KOPT-K1 (cell line): ENCODE measurements around the gene NHP2.
"Not testable (repeated sequence)": the region's sequence is repeated elsewhere in the genome, so short reads cannot be mapped to it uniquely, and the experiment has no call there.

Experiments
- H3K27ac ChIP-seq: fragments of 200-600 bp; sonication (generic); 2 replicates; pipeline ENCODE4 v1.5.1; 2016; ENCODE audit warnings: antibody characterized with exemption, mild to moderate bottlenecking, low read depth, low read length; ENCODE audit not compliant: poor library complexity, severe bottlenecking
- H3K36me3 ChIP-seq: fragments of 200-600 bp; sonication (generic); 2 replicates; pipeline ENCODE4 v1.5.1; 2017; ENCODE audit warnings: antibody characterized with exemption, mild to moderate bottlenecking, low read length, moderate library complexity; ENCODE audit not compliant: insufficient read depth
- H3K9me3 ChIP-seq: fragments of 200-600 bp; sonication (generic); 2 replicates; pipeline ENCODE4 v1.5.1; 2017; ENCODE audit warnings: antibody characterized with exemption, low read length, mild to moderate bottlenecking; ENCODE audit not compliant: insufficient read depth, poor library complexity, severe bottlenecking

NHP2 gene

GRCh38 chr5:178127300-178128009 is 26.2 kb downstream of the NHP2 start:
- not testable (repeated sequence) for H3K27ac ChIP-seq, H3K9me3 ChIP-seq, H3K36me3 ChIP-seq

DNA sequence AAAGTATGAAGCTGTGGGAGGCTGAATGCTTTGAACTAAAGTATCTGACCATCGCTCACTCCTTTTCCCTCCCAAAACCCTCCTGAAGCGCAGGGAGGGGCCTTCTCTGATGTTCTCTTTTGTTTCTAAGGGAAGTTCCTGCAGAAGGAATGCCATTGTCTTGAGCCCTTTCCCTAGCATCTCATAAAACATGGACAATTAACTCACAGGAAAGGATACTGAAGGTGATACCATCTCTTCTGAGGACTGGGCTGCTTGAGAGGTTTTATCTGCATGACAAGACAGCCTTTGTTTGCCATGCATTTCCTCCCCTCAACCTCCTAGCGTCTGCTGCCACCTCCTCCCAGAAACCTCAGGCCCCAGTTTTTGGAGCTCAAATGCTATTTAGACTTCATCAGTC is 27.1 kb downstream of the NHP2 start:
- Histone ChIP-seq H3K36me3 (no peaks in the 10 kb centered on the region), H3K27ac (no peak overlapping the region), H3K9me3 (no peaks in the 10 kb centered on the region)

DNA sequence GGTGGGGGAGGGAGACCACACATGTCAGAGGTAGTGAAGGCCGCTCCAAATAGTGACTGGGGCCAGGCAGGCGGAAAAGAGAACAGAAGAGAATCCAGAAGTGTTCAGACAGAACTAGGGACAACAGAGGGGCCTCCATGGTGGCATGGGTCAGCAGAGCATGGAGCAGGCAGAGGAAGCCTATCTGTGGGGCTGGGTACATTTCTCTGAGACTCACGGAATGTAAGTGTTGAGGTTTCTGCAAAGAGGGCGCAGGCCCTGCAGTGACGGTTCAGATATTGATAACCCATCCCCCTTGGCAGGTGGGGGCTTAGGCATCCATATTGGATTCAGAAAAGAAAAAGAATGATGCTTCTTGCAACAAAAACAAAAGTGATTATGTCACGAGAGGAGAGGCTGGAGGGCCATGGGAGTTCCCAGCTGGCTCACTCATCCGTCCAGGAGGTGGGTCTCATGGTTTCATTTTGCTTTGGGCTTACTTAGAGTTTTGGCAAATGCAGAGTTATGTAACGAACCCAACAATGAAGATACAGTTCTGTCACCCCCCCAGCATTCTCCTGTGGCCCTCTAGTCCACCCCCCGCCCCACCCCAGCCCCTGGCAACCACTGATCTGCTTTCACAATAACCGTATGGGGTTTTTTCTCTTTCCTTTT is 28.3 kb downstream of the NHP2 start:
- no peak overlapping the region for H3K27ac ChIP-seq
- no peaks in the 10 kb centered on the region for H3K9me3 ChIP-seq
- H3K36me3 ChIP-seq: no peaks in the 10 kb centered on the region

- no peaks in the 10 kb centered on the region for H3K9me3 ChIP-seq
- no peak overlapping the region for H3K27ac ChIP-seq
- H3K36me3 ChIP-seq: no peaks in the 10 kb centered on the region
These were observed 29.4 kb downstream of the NHP2 start for GRCh38 chr5:178123966-178124925.

DNA sequence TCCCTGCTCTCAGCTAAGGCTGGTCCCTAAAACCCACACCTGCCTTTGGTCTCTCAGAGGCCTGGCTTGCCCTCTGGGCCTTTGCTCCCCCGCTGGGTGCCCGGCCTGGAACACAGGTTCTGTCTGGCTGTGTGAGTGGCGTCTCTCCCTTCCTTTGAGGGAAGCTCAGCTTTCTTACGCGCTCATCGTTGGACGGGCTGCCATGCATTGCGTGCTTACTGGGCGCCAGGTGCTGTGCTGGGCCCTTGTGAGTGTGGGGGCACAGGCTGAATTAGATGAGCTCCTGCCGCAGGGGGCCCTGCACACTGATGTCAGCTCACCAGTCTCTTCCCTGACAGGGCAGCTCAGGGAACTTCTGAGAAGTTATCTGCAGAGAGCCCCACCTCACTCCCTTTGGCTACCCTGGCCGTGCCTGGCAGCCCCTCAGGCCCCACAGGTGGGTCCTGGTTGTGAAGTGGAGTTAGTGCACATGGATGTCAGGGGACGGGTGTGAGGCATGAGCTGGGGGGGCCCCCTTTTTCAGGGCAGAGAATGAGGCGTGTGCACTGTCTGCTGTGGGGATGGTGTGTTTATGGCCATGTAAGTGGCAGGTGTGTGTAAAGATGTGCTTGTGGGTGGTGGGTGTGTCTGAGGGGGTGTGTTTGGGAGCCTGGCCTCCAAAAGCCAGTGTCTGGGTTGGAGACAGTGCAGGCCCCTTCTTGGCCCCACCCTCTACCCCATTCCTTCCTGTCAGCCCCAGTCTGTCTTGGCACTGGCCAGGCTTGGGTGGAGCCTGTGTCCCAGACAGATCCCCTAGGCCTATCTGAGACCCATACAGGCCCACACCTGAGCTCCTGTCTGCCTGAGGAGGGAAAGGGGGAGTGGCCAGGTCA is 30.4 kb downstream of the NHP2 start:
- Histone ChIP-seq H3K9me3 (no peaks in the 10 kb centered on the region), H3K36me3 (no peaks in the 10 kb centered on the region), H3K27ac (no peak overlapping the region)

DNA sequence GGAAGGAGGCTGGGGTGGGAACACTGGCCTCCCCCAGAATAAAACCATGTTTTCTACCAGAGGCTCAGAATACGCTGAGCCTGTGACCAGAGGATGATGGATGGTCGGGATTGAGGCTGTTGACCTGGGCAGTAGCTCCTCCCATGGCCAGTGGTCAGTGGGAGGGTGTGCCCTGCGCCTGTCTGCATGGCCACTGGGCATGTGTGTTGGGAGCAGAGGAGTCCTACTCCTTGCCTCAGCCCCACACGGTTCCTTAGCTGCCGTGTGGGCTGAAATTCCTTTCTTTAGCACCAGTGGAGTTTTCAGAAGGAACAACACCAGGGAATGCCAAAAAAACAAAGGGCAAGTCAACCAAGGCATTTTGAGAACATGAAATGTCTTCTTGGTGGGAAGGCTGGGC is 31.3 kb downstream of the NHP2 start:
- no peak overlapping the region for H3K27ac ChIP-seq
- no peaks in the 10 kb centered on the region for H3K36me3 ChIP-seq

DNA sequence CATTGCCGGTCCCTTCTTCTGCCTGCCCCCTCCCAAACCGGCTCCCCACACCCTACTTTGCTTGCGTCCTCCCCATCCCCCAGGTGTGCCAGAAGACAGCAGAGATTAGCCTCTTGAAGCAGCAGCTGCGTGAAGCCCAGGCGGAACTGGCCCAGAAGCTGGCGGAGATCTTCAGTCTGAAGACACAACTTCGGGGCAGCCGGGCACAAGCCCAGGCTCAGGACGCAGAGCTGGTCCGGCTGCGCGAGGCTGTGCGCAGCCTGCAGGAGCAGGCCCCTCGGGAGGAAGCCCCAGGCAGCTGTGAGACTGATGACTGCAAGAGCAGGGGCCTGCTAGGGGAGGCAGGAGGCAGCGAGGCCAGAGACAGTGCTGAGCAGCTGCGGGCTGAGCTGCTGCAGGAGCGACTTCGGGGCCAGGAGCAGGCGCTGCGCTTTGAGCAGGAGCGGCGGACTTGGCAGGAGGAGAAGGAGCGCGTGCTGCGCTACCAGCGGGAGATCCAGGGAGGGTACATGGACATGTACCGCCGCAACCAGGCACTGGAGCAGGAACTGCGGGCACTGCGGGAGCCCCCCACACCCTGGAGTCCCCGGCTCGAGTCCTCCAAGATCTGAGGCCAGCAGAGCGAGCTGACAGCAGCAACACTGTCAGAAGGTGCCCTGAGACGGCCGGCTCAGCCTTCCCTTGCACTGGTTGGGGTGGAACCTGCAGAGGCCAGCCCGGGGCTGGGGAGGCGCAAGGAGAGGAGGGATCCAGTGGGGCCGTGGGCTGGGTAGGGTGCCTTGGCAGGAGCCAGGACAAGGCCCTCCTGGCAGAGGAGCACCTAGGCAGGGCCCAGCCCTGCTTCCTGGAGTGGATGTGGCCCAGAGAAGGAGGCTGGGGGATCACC is 32.1 kb downstream of the NHP2 start:
- Histone ChIP-seq H3K27ac (peak overlapping the region; percentile 36), H3K36me3 (no peaks in the 10 kb centered on the region), H3K9me3 (no peaks in the 10 kb centered on the region)

More for the DNA sequence above, 31.3 kb downstream of the NHP2 start:
- no peaks in the 10 kb centered on the region for H3K9me3 ChIP-seq

GRCh38 chr5:178120607-178121357 is 32.9 kb downstream of the NHP2 start:
- Histone ChIP-seq H3K27ac (peak overlapping the region; percentile 36), H3K36me3 (no peaks in the 10 kb centered on the region)

DNA sequence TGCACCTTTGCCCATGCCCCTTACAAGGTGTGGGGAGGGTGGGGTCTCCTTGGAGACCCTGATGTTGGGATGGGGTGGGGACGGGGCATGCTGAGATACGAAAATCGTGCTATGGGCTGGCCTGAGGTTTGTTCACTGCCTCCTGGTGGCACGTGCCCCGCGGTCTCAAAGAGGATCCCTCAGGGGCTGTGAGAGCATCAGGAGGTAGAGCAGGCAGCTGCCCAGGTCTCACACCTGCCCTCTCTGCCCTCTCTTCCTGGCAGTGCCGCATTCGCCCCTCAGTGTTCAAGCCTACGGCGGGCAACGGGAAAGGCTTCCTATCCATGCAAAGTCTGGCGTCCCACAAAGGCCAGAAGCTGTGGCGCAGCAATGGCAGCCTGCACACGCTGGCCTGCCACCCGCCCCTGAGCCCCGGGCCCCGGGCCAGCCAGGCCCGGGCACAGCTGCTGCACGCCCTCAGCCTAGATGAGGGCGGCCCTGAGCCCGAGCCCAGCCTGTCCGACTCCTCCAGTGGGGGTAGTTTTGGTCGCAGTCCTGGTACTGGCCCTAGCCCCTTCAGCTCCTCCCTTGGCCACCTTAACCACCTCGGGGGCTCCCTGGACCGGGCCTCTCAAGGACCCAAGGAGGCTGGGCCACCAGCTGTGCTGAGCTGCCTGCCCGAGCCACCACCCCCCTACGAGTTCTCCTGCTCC is 33.6 kb downstream of the NHP2 start:
- no peak overlapping the region for H3K27ac ChIP-seq
- no peaks in the 10 kb centered on the region for H3K36me3 ChIP-seq
- no peaks in the 10 kb centered on the region for H3K9me3 ChIP-seq

More at GRCh38 chr5:178120607-178121357, 32.9 kb downstream of the NHP2 start:
- no peaks in the 10 kb centered on the region for H3K9me3 ChIP-seq

DNA sequence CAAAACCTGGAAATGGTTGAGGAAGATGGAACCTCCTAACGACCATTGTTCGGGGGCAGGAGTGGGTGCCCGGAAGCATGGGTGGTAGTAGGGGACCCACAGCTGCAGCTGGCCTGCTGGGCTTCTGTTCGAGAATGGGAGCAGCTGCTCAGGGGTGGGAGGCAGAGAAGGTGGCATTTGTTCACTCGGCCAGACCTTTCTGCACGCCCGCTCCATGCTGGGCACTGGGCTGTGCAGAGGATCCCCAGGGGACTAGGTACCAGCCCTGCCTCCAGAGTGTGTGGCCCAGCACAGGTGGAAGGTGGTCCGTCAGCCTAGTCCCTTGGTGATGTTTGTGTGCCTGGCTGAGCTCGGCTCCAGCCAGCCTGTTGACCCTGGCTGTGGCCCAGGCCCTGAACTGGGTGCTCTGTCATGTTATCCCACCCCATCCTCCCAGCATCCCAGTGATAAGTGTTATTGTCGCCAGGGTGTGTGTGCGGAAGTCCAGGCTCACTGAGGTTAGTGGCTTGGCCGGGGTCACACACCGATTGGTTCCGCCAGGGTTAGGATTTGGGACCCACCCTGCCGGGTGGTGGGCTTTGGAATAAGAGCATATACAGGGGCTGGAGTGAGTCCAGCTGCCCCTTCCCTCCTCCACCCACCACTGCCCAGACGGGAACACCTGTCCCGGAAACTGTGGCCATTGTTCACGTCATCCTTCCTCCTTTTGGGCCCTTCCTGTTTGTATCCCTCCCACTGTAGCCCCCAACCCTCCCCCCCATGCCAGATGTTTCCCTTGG is 35.6 kb downstream of the NHP2 start:
- H3K36me3 ChIP-seq: no peaks in the 10 kb centered on the region
- no peak overlapping the region for H3K27ac ChIP-seq

DNA sequence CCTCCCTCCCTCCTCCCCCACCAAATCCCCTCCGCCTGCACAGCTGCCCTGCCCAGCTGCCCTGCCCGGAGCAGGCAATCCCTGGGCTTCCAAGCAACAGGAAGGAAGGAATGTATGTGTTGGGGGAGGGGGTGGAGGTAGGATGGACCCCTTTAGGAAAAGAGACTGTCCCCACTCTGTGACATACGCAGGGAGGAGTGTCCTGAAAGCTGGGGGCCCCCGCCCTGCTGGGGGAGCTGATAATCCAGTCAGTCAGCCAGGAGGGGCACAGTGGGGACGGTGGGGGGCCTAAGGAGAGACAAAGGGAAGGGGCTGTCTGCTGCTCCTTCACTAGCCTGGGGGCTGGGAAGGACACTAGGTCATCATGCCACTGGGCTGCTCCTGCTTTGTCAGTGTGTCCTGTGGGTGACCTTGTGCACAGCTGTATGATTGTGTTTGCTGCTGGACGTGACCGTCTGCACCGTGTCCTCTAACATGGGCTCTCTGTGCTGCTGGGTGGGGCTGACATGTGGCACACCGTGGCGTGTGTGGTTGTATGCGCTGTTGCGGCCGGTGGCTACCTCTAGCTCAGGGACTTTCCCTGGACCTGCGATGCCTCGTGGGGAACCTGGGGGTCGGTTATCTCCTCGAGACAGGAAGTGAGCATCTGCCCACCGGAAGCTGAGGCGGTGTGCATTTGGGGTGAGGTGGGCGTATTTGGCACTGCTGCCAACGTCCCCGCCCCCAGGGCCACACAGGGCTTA is 37.4 kb downstream of the NHP2 start:
- peak overlapping the region; percentile 26 for H3K27ac ChIP-seq

More for the DNA sequence above, 35.6 kb downstream of the NHP2 start:
- H3K9me3 ChIP-seq: peaks cover under 1% of the 10 kb centered on the region

DNA sequence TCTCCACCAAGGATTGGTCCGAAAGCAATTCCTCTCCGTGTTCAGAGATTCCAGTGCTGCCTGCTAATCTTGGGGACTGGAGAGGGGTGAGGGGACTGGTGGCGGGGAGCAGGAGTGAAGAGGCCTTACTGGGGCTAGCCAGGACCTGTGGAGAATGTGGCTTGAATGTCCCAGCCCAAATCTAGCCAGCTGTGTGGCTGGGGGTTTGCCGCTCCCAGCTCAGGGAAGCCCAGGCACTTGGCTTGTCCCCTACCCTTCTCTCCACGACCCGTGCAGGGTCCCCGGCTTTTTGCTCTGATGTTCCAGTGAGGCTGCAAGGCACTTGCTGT is 37.9 kb downstream of the NHP2 start:
- Histone ChIP-seq H3K9me3 (peaks cover 8% of the 10 kb centered on the region), H3K36me3 (no peaks in the 10 kb centered on the region), H3K27ac (no peak overlapping the region)

More for the DNA sequence above, 37.4 kb downstream of the NHP2 start:
- Histone ChIP-seq H3K9me3 (peaks cover 8% of the 10 kb centered on the region), H3K36me3 (no peaks in the 10 kb centered on the region)
